GM21526 (cell line): ENCODE data around the gene TM6SF1.
"Not testable (repeated sequence)": the region's sequence is repeated elsewhere in the genome, so short reads cannot be mapped to it uniquely, and the experiment has no call there.

ENCODE experiments used
- ATAC-seq: cut with Tn5 transposase; IDR thresholded peaks from one replicate; pipeline ENCODE4 v1.9.1; 2021; ENCODE audit warnings: moderate library complexity; ENCODE audit not compliant: unreplicated experiment, low FRiP score

Gene TM6SF1

DNA sequence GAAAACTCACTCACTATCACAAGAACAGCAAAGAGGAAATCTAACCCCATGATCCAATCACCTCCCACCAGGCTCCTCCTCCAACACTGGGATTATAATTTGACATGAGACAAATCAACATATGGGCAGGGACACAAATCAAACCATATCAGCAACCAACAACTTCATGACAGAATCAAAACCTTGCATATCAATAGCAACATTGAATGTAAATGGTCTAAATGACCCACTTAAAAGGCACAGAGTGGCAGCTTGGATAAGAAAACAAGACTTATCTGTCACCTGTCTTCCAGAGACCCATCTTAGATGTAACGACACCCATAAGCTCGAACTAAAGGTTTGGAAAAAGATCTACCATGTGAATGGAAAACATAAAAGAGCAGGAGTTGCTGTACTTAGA is 59.4 kb downstream of the TM6SF1 start:
- no peak for ATAC-seq

GRCh38 chr15:83169576-83169975 is 62.1 kb downstream of the TM6SF1 start:
- not testable (repeated sequence) for ATAC-seq

- no peak for ATAC-seq
These were observed 63.2 kb downstream of the TM6SF1 start for GRCh38 chr15:83170474-83171165.

GRCh38 chr15:83174891-83175290 is 67.4 kb downstream of the TM6SF1 start:
- ATAC-seq = no peak

GRCh38 chr15:83178390-83178789 is 70.9 kb downstream of the TM6SF1 start:
- ATAC-seq = no peak

DNA sequence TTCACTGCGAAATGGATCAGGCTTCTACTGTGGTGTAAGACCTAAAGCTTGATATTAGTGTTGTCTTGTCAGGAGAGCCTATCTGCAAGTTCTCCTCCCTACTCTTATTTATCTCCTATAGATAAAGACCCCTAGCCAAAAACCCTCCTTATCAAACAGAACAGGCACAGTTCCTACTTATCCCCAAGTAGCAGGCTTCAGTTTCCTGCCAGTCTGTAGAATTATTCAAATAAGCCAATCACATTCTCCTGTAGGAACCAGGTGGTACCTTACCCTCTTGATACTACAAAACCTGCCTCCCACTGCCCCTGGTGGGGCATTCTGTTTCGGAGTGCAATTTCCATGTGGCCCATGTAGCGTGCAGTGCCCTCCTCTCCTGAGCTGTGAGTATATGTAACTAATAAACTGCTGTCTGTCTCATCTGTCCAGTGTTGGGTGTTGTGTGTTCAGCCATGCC is 71.5 kb downstream of the TM6SF1 start:
- ATAC-seq = no peak

GRCh38 chr15:83185561-83185960 is 78.1 kb downstream of the TM6SF1 start:
- no peak for ATAC-seq
